Neural progenitor cell (in vitro differentiated cells): ENCODE results near the gene PER2. TPM values are rescaled to one million over a fixed set of nuclear protein-coding genes. Genes with fewer than 3 reads are reported as not detected.

Experiments used
- DNase-seq: peaks from one replicate; pipeline ENCODE4 v3.0.0-alpha.2; 2016; ENCODE audit warnings: low spot score
- H2AFZ ChIP-seq: fragments of 200-600 bp; sonication (generic); replicated peaks from 2 replicates; pipeline ENCODE4 v1.6.1; 2016; ENCODE audit warnings: antibody characterized with exemption
- H3F3A ChIP-seq: fragments of 200-600 bp; sonication (generic); 2 replicates; pipeline ENCODE4 v1.6.1; 2016; ENCODE audit warnings: antibody characterized with exemption, low read depth
- H3K27ac ChIP-seq: fragments of 200-600 bp; sonication (generic); 2 replicates; pipeline ENCODE4 v1.5.1; 2016; ENCODE audit warnings: mild to moderate bottlenecking
- H3K27me3 ChIP-seq: fragments of 200-600 bp; sonication (generic); 2 replicates; pipeline ENCODE4 v1.6.1; 2016; ENCODE audit warnings: mild to moderate bottlenecking, moderate library complexity
- H3K36me3 ChIP-seq: fragments of 200-600 bp; sonication (generic); 2 replicates; pipeline ENCODE4 v1.5.1; 2016
- H3K4me1 ChIP-seq: fragments of 200-600 bp; sonication (generic); 2 replicates; pipeline ENCODE4 v1.6.1; 2016; ENCODE audit warnings: mixed run types
- H3K4me2 ChIP-seq: fragments of 200-600 bp; sonication (generic); 2 replicates; pipeline ENCODE4 v1.6.1; 2016
- H3K4me3 ChIP-seq: fragments of 200-600 bp; sonication (generic); 2 replicates; pipeline ENCODE4 v1.5.1; 2016
- H3K79me2 ChIP-seq: fragments of 200-600 bp; sonication (generic); 2 replicates; pipeline ENCODE4 v1.6.1; 2016; ENCODE audit warnings: low read depth
- H3K9ac ChIP-seq: fragments of 200-600 bp; sonication (generic); 2 replicates; pipeline ENCODE4 v1.6.1; 2016
- H3K9me3 ChIP-seq: fragments of 200-600 bp; sonication (generic); 2 replicates; pipeline ENCODE4 v1.5.1; 2016; ENCODE audit warnings: low read depth
- H4K20me1 ChIP-seq: fragments of 200-600 bp; sonication (generic); 2 replicates; pipeline ENCODE4 v1.6.1; 2016; ENCODE audit warnings: low read depth
- H3K27ac Mint-ChIP-seq: 3 replicates; pipeline ENCODE4 v1.8.0; 2021; ENCODE audit warnings: mixed read lengths
- H3K27me3 Mint-ChIP-seq: 2 replicates; pipeline ENCODE4 v1.8.0; 2022; ENCODE audit warnings: low read depth, mild to moderate bottlenecking, inconsistent platforms, moderate library complexity, mixed read lengths; ENCODE audit not compliant: insufficient read depth
- H3K36me3 Mint-ChIP-seq: 3 replicates; pipeline ENCODE4 v1.8.0; 2021; ENCODE audit warnings: mixed read lengths
- H3K4me1 Mint-ChIP-seq: 3 replicates; pipeline ENCODE4 v1.8.0; 2021; ENCODE audit warnings: mixed read lengths
- H3K4me3 Mint-ChIP-seq: 3 replicates; pipeline ENCODE4 v1.8.0; 2021; ENCODE audit warnings: mild to moderate bottlenecking, moderate library complexity, mixed read lengths
- H3K9me3 Mint-ChIP-seq: 3 replicates; pipeline ENCODE4 v1.8.0; 2020; ENCODE audit warnings: mixed read lengths
- EZH2 ChIP-seq: fragments of 200-600 bp; sonication (generic); IDR thresholded peaks from 2 replicates; pipeline ENCODE4 v1.6.1; 2017; ENCODE audit warnings: antibody characterized with exemption, mild to moderate bottlenecking, moderate library complexity
- EZH2phosphoT487 ChIP-seq: fragments of 200-600 bp; sonication (generic); IDR thresholded peaks from 2 replicates; pipeline ENCODE4 v1.6.1; 2017; ENCODE audit warnings: antibody characterized with exemption
- total RNA-seq: library from RNA; depleted of rRNA; stranded (reverse); fragments of >200 nt; gene quantifications from 2 replicates; pipeline ENCODE4 v1.2.3, GENCODE V29; 2015; ENCODE audit warnings: low replicate concordance
- TF ChIP-seq, protein P1 (sequence below): fragments of 200-600 bp; sonication (generic); IDR thresholded peaks from 2 replicates; pipeline ENCODE4 v1.5.1; 2017; ENCODE audit warnings: antibody characterized with exemption, mild to moderate bottlenecking

PER2 gene
- total RNA-seq, 1 donor from 2014 or later, result 1.4 TPM

DNA sequence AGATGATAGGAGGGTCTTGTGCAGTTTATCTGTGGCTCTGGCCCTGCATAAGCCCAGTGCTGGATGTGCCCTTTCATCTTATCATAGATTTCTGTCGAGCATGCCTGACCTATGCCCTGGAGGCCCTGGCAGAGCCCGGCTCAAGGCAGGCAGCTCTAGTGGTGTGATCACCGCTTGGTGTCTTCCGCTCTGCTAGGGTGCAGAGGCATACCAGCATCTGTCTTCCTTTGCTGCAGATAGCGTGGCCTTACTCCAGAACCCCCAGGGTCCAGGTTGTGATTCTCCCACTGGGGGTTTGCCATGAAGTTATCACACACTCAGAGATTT is 18.2 kb upstream of the PER2 start:
- Histone ChIP-seq H3F3A (no peaks in the 10 kb centered on the region), H3K36me3 (no peaks in the 10 kb centered on the region), H3K4me1 (no peaks in the 10 kb centered on the region), H3K79me2 (no peaks in the 10 kb centered on the region), H2AFZ (no peak overlapping the region), H3K27me3 (no peaks in the 10 kb centered on the region), H3K27ac (no peak overlapping the region), H3K4me3 (no peak overlapping the region), H3K4me2 (no peak overlapping the region), H3K9me3 (no peaks in the 10 kb centered on the region), H3K9ac (no peak overlapping the region), H4K20me1 (no peaks in the 10 kb centered on the region)
- H3K36me3 Mint-ChIP-seq, result no peaks in the 10 kb centered on the region
- TF ChIP-seq EZH2 (no peak), EZH2phosphoT487 (no peak)
- TF ChIP-seq, protein P1, sequence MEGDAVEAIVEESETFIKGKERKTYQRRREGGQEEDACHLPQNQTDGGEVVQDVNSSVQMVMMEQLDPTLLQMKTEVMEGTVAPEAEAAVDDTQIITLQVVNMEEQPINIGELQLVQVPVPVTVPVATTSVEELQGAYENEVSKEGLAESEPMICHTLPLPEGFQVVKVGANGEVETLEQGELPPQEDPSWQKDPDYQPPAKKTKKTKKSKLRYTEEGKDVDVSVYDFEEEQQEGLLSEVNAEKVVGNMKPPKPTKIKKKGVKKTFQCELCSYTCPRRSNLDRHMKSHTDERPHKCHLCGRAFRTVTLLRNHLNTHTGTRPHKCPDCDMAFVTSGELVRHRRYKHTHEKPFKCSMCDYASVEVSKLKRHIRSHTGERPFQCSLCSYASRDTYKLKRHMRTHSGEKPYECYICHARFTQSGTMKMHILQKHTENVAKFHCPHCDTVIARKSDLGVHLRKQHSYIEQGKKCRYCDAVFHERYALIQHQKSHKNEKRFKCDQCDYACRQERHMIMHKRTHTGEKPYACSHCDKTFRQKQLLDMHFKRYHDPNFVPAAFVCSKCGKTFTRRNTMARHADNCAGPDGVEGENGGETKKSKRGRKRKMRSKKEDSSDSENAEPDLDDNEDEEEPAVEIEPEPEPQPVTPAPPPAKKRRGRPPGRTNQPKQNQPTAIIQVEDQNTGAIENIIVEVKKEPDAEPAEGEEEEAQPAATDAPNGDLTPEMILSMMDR, result no peak
- H3K27ac Mint-ChIP-seq, result no peak overlapping the region
- no peak for DNase-seq
- peaks cover 4% of the 10 kb centered on the region for H3K27me3 Mint-ChIP-seq
- H3K4me3 Mint-ChIP-seq, result peak overlapping the region; percentile 35
- H3K9me3 Mint-ChIP-seq, result no peaks in the 10 kb centered on the region
- H3K4me1 Mint-ChIP-seq, result no peaks in the 10 kb centered on the region

DNA sequence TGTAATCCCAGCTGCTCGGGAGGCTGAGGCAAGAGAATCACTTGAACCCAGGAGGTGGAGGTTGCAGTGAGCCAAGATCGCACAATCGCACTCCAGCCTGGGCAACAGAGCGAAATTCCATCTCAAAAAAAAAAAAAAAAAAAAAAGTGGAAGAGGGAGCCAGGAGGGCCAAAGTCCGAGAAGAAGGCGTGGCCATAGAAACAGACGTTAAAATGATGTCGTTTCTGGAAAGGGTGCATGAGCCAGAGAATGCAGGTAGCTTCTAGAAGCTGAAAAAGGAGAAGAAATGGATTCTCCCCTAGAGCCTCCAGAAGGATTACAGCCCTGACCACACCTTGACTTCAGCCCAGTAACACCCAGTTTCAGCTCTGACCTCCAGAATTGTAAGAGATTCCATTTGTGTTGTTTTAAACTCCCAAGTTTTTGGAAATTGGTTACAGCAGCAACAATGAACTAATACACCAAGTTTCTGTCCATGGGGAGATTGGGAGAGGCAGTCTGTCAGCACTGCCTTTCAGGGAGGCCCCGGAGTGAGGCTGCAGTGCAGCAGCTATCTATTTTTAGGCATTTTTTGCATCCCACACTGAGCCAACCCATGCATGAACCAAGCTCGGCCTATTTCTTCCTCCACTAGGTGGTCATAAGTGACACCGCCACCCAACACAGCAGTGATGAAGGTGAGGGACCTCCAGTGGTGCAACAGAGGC is 17.7 kb upstream of the PER2 start:
- H3K9me3 Mint-ChIP-seq, result no peaks in the 10 kb centered on the region
- peaks cover 4% of the 10 kb centered on the region for H3K27me3 Mint-ChIP-seq
- Histone ChIP-seq H3K9ac (no peak overlapping the region), H2AFZ (no peak overlapping the region), H4K20me1 (no peaks in the 10 kb centered on the region), H3K36me3 (no peaks in the 10 kb centered on the region), H3K4me3 (no peak overlapping the region), H3K79me2 (no peaks in the 10 kb centered on the region), H3K4me2 (no peak overlapping the region), H3K27me3 (no peaks in the 10 kb centered on the region), H3K4me1 (no peaks in the 10 kb centered on the region), H3K27ac (no peak overlapping the region), H3F3A (no peaks in the 10 kb centered on the region), H3K9me3 (no peaks in the 10 kb centered on the region)
- DNase-seq, result no peak
- no peak overlapping the region for H3K4me3 Mint-ChIP-seq
- no peaks in the 10 kb centered on the region for H3K36me3 Mint-ChIP-seq
- H3K27ac Mint-ChIP-seq, result no peak overlapping the region
- TF ChIP-seq, protein P1, result no peak
- TF ChIP-seq EZH2phosphoT487, result no peak
- no peaks in the 10 kb centered on the region for H3K4me1 Mint-ChIP-seq

DNA sequence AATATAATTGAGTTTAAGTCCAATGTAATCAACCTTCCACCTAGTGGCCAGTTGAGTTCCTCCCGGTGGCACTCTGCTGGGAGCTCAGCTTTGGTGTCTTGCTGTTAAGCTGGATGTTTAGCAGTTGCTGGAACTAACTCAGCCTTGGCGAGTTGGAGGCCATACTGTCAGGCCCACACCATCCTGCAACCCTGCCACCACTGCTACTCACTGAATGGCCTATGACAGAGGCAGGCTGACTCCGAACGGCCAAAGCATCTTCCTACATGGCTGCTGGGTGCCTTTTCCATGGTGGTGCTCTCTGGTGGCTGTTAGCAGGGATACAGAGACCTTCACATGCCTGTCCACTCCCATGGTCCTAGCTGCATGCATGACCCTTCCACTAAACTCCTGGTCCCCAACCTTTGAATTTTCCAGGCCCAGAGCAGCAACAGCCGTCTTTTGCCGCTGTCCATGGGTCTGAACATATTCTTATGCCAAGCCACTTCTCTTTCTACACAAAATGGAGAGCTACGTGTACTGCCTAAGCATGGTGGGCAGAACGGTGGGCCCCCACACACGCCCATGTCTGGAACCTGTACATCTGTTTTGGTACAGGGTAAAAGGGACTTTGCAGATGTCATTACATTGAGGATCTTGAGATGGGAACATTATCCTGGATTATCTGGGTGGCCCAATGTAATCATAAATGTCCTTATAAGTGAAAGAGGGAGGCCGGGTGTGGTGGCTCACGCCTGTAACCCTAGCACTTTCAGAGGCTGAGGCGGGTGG is 16.9 kb upstream of the PER2 start:
- H3K27ac ChIP-seq, result no peak overlapping the region
- no peaks in the 10 kb centered on the region for H3K36me3 ChIP-seq
- no peaks in the 10 kb centered on the region for H3K4me1 Mint-ChIP-seq
- no peaks in the 10 kb centered on the region for H3F3A ChIP-seq
- H3K79me2 ChIP-seq, result no peaks in the 10 kb centered on the region
- TF ChIP-seq EZH2phosphoT487, result no peak
- TF ChIP-seq, protein P1, result peak; percentile 27
- no peaks in the 10 kb centered on the region for H4K20me1 ChIP-seq
- H3K27ac Mint-ChIP-seq, result peak overlapping the region; percentile 48
- H3K4me3 Mint-ChIP-seq, result no peak overlapping the region
- no peaks in the 10 kb centered on the region for H3K27me3 ChIP-seq
- no peak overlapping the region for H3K4me3 ChIP-seq
- no peak overlapping the region for H3K9ac ChIP-seq
- no peaks in the 10 kb centered on the region for H3K36me3 Mint-ChIP-seq
- no peaks in the 10 kb centered on the region for H3K9me3 ChIP-seq
- no peak overlapping the region for H2AFZ ChIP-seq
- H3K4me2 ChIP-seq, result no peak overlapping the region
- H3K4me1 ChIP-seq, result no peaks in the 10 kb centered on the region
- no peak for DNase-seq
- no peaks in the 10 kb centered on the region for H3K9me3 Mint-ChIP-seq
- peaks cover 4% of the 10 kb centered on the region for H3K27me3 Mint-ChIP-seq
